ENCODE results near the gene HBZ. TPM values are rescaled to one million over a fixed set of nuclear protein-coding genes. Genes with fewer than 3 reads are reported as not detected.
"Not testable (repeated sequence)": the region's sequence is repeated elsewhere in the genome, so short reads cannot be mapped to it uniquely, and the experiment has no call there.

The HBZ gene
- total RNA-seq, 1 donor from 2014 or later, result not detected

DNA sequence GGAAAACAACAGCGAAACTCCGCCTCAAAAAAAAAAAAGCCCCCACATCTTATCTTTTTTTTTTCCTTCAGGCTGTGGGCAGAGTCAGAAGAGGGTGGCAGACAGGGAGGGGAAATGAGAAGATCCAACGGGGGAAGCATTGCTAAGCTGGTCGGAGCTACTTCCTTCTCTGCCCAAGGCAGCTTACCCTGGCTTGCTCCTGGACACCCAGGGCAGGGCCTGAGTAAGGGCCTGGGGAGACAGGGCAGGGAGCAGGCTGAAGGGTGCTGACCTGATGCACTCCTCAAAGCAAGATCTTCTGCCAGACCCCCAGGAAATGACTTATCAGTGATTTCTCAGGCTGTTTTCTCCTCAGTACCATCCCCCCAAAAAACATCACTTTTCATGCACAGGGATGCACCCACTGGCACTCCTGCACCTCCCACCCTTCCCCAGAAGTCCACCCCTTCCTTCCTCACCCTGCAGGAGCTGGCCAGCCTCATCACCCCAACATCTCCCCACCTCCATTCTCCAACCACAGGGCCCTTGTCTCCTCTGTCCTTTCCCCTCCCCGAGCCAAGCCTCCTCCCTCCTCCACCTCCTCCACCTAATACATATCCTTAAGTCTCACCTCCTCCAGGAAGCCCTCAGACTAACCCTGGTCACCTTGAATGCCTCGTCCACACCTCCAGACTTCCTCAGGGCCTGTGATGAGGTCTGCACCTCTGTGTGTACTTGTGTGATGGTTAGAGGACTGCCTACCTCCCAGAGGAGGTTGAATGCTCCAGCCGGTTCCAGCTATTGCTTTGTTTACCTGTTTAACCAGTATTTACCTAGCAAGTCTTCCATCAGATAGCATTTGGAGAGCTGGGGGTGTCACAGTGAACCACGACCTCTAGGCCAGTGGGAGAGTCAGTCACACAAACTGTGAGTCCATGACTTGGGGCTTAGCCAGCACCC lies 22.8 kb downstream of the HBZ start:
- no peak for DNase-seq (ENCODE audit: low spot score)
- no peak for ATAC-seq
- intact Hi-C loops (cut with DNase I), result no loop called here

DNA sequence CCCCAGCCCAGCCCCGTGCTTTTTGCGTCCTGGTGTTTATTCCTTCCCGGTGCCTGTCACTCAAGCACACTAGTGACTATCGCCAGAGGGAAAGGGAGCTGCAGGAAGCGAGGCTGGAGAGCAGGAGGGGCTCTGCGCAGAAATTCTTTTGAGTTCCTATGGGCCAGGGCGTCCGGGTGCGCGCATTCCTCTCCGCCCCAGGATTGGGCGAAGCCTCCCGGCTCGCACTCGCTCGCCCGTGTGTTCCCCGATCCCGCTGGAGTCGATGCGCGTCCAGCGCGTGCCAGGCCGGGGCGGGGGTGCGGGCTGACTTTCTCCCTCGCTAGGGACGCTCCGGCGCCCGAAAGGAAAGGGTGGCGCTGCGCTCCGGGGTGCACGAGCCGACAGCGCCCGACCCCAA lies 23.6 kb downstream of the HBZ start:
- ATAC-seq; intact Hi-C loops (cut with DNase I); DNase-seq (ENCODE audit: low spot score): not testable (repeated sequence)

DNA sequence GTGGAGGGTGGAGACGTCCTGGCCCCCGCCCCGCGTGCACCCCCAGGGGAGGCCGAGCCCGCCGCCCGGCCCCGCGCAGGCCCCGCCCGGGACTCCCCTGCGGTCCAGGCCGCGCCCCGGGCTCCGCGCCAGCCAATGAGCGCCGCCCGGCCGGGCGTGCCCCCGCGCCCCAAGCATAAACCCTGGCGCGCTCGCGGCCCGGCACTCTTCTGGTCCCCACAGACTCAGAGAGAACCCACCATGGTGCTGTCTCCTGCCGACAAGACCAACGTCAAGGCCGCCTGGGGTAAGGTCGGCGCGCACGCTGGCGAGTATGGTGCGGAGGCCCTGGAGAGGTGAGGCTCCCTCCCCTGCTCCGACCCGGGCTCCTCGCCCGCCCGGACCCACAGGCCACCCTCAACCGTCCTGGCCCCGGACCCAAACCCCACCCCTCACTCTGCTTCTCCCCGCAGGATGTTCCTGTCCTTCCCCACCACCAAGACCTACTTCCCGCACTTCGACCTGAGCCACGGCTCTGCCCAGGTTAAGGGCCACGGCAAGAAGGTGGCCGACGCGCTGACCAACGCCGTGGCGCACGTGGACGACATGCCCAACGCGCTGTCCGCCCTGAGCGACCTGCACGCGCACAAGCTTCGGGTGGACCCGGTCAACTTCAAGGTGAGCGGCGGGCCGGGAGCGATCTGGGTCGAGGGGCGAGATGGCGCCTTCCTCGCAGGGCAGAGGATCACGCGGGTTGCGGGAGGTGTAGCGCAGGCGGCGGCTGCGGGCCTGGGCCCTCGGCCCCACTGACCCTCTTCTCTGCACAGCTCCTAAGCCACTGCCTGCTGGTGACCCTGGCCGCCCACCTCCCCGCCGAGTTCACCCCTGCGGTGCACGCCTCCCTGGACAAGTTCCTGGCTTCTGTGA lies 24.3 kb downstream of the HBZ start, which contains the start of gene HBA1:
Gene HBA1, plus strand, starts transcription at position 204 of the 906 bp plus-strand sequence. Its CDS starts 37 bp downstream, at position 241.
- ATAC-seq; intact Hi-C loops (cut with DNase I); DNase-seq (ENCODE audit: low spot score): not testable (repeated sequence)

DNA sequence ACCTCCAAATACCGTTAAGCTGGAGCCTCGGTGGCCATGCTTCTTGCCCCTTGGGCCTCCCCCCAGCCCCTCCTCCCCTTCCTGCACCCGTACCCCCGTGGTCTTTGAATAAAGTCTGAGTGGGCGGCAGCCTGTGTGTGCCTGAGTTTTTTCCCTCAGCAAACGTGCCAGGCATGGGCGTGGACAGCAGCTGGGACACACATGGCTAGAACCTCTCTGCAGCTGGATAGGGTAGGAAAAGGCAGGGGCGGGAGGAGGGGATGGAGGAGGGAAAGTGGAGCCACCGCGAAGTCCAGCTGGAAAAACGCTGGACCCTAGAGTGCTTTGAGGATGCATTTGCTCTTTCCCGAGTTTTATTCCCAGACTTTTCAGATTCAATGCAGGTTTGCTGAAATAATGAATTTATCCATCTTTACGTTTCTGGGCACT lies 25.0 kb downstream of the HBZ start:
- no peak for ATAC-seq

DNA sequence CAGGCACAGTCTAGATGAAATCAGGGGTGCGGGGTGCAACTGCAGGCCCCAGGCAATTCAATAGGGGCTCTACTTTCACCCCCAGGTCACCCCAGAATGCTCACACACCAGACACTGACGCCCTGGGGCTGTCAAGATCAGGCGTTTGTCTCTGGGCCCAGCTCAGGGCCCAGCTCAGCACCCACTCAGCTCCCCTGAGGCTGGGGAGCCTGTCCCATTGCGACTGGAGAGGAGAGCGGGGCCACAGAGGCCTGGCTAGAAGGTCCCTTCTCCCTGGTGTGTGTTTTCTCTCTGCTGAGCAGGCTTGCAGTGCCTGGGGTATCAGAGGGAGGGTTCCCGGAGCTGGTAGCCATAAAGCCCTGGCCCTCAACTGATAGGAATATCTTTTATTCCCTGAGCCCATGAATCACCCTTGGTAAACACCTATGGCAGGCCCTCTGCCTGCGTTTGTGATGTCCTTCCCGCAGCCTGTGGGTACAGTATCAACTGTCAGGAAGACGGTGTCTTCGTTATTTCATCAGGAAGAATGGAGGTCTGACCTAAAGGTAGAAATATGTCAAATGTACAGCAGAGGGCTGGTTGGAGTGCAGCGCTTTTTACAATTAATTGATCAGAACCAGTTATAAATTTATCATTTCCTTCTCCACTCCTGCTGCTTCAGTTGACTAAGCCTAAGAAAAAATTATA lies 25.7 kb downstream of the HBZ start:
- intact Hi-C loops (cut with DNase I), result no loop called here
- ATAC-seq, result no peak
- no peak for DNase-seq (ENCODE audit: low spot score)

More for the DNA sequence above, 25.0 kb downstream of the HBZ start:
- intact Hi-C loops (cut with DNase I), result no loop called here
- no peak for DNase-seq (ENCODE audit: low spot score)

DNA sequence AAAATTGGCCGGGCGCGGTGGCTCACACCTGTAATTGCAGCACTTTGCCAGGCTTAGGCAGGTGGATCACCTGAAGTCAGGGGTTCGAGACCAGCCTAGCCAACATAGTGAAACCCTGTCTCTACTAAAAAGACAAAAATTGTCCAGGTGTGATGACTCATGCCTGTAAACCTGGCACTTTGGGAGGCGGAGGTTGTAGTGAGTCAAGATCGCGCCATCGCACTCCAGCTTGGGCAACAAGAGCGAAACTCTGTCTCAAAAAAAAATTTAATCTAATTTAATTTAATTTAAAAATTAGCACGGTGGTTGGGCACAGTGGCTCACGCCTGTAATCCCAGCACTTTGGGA lies 26.2 kb downstream of the HBZ start:
- ATAC-seq (no peak), DNase-seq (ENCODE audit: low spot score) (no peak)
- intact Hi-C loops (cut with DNase I), result no loop called here

DNA sequence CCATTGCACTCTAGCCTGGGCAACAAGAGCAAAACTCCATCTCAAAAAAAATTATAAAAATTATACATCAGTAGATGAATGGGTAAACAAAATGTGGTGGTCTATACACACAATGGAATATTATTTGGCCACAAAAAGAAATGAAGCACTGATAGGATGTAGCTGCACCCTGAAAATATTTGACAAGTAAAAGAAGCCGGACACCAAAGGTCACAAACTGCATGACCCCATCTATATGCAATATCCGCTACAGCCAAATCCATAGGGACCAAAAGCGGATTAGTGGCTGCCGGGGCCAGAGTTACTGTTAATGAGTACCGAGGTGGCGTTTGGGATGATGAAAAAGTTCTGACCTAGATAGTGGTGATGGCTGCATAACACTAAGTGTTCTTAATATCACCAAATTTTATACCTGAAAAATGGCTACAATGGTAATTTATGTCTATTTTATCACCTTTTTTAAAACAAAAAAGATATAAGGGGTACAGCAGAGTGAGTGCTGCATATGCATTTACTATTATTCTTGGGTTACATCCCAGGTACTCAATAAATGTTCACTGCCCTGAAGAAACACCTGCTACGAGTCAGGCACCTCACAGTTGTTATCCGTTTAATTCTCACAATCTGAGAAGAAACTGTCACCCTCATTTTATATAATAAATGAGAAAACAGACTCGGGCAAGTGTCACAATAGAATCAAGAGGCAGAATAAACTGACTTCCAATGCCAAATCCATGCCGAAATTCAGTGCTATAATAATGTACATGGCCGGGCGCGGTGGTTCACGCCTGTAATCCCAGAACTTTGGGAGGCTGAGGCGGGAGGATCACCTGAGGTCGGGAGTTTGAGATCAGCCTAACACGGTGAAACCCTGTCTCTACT lies 27.0 kb downstream of the HBZ start:
- no peak for ATAC-seq
- intact Hi-C loops (cut with DNase I), result loop anchor here (2.0 kb wide), 1 partner anchor 73 kb away; no protein-coding TSS in a partner anchor
- DNase-seq (ENCODE audit: low spot score), result no peak

DNA sequence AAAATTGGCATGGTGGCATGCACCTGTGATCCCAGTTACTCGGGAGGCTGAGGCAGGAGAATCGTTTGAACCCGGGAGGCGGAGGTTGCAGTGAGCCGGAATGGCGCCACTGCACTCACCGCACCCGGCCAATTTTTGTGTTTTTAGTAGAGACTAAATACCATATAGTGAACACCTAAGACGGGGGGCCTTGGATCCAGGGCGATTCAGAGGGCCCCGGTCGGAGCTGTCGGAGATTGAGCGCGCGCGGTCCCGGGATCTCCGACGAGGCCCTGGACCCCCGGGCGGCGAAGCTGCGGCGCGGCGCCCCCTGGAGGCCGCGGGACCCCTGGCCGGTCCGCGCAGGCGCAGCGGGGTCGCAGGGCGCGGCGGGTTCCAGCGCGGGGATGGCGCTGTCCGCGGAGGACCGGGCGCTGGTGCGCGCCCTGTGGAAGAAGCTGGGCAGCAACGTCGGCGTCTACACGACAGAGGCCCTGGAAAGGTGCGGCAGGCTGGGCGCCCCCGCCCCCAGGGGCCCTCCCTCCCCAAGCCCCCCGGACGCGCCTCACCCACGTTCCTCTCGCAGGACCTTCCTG lies 27.7 kb downstream of the HBZ start, which contains the start of gene HBQ1:
Gene HBQ1, plus strand, starts transcription at position 359 of the 575 bp plus-strand sequence. Its CDS starts 28 bp downstream, at position 387.
- DNase-seq (ENCODE audit: low spot score), result no peak
- no peak for ATAC-seq
- intact Hi-C loops (cut with DNase I), result loop anchor here (2.0 kb wide), 1 partner anchor 73 kb away; no protein-coding TSS in a partner anchor

DNA sequence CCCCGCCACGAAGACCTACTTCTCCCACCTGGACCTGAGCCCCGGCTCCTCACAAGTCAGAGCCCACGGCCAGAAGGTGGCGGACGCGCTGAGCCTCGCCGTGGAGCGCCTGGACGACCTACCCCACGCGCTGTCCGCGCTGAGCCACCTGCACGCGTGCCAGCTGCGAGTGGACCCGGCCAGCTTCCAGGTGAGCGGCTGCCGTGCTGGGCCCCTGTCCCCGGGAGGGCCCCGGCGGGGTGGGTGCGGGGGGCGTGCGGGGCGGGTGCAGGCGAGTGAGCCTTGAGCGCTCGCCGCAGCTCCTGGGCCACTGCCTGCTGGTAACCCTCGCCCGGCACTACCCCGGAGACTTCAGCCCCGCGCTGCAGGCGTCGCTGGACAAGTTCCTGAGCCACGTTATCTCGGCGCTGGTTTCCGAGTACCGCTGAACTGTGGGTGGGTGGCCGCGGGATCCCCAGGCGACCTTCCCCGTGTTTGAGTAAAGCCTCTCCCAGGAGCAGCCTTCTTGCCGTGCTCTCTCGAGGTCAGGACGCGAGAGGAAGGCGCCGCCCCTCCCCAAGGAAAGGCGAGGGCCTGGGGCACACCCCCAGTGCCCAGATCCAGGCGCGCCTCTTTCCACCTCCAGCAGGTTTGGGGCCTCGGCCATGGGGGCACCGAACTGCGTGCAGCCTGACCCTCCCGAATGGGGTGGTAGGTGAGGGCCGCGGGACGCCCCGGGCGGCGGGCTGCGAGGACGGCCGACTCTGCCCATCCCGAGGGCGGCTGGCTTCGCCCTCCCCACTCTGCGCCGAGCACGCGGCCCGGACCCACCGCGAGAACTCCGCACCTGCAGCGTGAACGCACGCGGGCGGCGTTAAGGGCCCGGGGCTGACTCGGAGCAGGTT lies 28.5 kb downstream of the HBZ start:
- ATAC-seq (peak; percentile 72), DNase-seq (ENCODE audit: low spot score) (no peak)
- intact Hi-C loops (cut with DNase I), result loop anchor here (2.0 kb wide), 1 partner anchor 74 kb away; no protein-coding TSS in a partner anchor

DNA sequence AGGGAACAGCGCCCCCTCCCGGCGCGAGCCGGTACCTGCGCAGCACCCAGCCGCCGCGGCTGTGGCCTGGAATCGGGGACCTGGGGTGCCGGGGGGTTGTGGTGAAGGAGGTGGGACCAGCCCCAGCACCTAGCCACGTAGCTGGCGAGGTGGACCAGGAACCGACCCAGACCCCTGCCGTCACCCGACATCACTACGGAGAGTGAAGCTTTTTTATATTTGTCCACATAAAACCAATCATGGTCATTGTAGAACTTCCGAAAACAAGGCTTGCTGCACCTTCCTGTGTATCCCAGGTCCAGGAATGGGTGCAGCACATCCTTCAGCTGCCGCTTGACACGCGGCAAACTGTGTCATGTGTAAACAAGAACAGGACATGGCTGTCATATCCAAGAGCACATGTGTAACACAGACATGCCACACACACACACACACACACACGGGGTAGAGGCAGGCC lies 29.1 kb downstream of the HBZ start:
- no peak for ATAC-seq
- intact Hi-C loops (cut with DNase I), result loop anchor here (2.0 kb wide), 1 partner anchor 75 kb away; no protein-coding TSS in a partner anchor
- DNase-seq (ENCODE audit: low spot score), result peak; percentile 82

DNA sequence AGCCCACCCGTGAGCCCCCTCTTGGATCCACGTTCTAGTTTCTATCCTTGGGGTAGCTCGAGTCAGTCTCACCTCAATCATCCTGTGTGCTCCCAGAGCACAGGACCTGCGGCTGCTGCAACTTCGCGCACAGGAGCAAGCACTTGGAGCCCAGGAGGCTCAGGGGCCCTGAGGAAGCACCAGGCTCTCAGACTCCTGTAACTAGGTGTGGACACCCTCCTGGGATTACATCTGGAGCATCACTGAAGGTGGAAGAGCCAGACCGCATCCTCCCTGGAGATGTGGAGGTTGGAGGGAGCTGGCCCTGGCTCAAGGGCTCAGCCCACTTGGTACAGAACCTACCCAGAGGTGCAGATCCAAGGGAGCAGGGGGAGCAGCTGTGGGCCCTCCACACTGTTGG lies 30.6 kb downstream of the HBZ start:
- intact Hi-C loops (cut with DNase I), result no loop called here

DNA sequence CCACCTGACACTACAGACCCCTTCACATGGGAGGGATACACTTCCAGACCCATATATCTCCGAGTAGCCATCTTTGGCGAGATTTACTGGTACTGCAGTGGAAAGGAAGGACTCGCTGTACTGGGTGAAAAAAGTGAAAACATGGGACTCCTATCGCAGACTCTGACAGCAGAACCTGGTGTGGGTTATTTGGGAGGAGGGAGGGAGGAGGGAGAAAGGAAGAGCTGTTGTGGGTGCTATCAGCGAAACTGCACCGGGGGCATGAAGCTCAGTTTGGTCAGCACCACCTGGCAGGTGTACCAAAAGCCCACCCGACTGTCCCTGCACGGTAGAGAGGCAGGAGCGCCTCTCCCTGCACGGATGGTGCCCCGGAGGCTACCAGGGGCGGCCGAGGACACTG lies 32.8 kb downstream of the HBZ start:
- intact Hi-C loops (cut with DNase I), result no loop called here
- no peak for DNase-seq (ENCODE audit: low spot score)

More for the DNA sequence above, 30.6 kb downstream of the HBZ start:
- DNase-seq (ENCODE audit: low spot score) (no peak), ATAC-seq (no peak)

DNA sequence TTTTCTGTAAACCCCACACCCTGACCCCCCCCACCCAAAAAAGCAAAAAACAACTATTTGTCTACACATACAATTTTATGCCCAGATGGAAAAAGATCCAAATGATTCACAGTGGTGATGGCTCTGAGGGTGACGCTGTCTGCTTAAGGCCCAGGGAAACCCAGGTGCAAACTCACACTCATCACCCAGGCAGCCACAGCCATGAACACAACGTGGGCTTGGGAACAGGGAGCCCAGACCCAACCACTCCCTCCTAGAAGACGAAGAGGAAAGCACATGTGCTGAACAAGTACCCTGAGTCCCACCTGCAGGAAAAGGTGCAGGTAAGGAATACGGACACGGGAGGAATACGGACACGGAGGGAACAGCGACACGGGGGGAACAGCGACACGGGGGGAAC lies 33.2 kb downstream of the HBZ start:
- no peak for DNase-seq (ENCODE audit: low spot score)
- intact Hi-C loops (cut with DNase I), result no loop called here
- ATAC-seq, result no peak

More for the DNA sequence above, 32.8 kb downstream of the HBZ start:
- peak; percentile 22 for ATAC-seq

DNA sequence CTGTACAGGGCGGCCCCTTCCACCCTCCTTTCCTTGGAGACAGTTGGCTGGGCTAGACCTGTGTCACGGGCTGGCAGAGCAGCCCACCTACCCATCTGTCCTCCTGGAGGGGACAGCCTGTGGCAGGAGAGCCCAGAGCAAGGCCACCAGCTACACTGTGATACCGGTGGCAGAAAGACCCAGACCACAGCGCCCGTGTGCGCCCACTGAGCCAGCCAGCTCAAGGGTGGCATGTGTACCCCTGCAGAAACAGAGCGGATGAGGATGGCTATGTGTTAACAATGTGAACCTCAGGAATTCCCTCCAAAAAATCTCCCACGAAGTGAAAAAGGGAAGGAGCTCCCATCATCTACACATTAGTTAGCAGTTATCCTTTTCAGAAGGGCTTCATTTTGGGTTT lies 34.9 kb downstream of the HBZ start:
- ATAC-seq (no peak), DNase-seq (ENCODE audit: low spot score) (no peak)
- intact Hi-C loops (cut with DNase I), result no loop called here

DNA sequence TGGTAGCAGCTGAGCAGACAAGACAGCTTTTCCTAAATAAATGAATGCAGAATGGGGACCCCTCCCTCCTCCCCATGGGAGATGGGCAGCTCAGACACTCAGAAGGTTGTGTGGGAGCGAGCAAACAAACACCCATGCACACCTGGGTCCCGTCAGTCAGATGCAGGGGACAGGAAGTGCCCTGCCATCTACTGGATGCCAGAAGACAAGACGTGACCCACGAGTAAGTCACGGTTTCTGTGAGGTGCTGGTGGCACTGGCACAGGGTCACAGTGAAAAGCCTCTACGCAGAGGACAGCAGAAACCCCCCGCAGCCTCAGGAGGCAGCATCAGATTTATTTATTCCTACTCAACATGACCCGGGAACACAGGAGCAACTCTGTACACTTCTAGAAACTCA lies 36.2 kb downstream of the HBZ start:
- ATAC-seq, result no peak
- no peak for DNase-seq (ENCODE audit: low spot score)
- intact Hi-C loops (cut with DNase I), result no loop called here

DNA sequence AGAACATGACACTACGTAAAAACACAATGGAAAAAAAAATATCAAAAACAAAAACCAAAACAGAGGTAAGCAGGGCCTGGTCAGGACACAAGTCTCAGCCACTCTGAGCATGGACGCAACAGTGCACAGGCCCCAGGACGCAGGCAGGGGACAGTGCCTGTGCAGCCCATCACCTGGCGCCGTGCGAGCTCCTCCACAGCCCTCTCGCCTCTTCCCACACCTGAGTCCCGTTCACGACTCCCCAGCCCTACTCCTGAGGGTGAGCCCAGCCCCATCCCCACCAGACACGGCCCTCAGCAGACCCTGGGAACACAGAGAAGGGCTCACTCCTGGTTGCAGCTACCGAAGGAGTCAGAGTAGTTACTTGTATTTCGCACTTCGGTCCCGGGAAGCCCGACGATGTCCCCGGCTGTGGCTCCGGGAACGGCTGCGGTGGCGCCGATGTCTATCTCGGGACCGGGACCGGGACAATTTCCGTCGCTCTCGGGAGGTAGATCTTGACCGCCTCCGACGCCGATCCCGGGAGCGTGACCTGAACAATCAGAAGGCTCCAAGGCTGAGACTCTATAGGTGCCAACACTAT lies 37.3 kb downstream of the HBZ start:
- intact Hi-C loops (cut with DNase I), result no loop called here
- no peak for DNase-seq (ENCODE audit: low spot score)
- ATAC-seq, result no peak
